GM18502 (cell line): Measurements from ENCODE around the gene PDGFC.

Source experiments
- ATAC-seq: cut with Tn5 transposase; IDR thresholded peaks from one replicate; pipeline ENCODE4 v1.9.1; 2021; ENCODE audit warnings: mild to moderate bottlenecking; ENCODE audit not compliant: unreplicated experiment, poor library complexity

The PDGFC gene

GRCh38 chr4:156792462-156793085 is 179.0 kb downstream of the PDGFC start:
- no peak for ATAC-seq

GRCh38 chr4:156790866-156791265 is 180.7 kb downstream of the PDGFC start:
- ATAC-seq, result no peak

- no peak for ATAC-seq
Measured at GRCh38 chr4:156788782-156789181, 182.8 kb downstream of the PDGFC start.

DNA sequence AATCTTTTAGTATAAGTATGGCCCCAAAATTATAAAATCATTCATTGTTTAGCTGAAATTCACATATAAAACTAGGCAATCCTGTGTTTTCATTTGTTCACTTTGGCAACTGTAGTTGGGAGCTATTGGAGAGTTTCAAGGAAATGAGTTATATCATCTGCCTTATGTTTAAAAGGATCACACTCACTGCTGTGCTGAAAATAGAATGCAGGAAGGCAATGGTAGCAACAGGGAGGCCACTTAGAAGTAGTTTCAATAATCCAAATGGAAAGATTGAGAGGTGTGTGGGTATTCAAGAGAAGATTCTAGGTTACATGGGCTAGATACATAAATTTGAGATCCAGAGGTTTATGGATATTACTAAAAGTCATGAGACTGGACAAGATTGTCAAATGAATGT is 184.9 kb downstream of the PDGFC start:
- no peak for ATAC-seq

DNA sequence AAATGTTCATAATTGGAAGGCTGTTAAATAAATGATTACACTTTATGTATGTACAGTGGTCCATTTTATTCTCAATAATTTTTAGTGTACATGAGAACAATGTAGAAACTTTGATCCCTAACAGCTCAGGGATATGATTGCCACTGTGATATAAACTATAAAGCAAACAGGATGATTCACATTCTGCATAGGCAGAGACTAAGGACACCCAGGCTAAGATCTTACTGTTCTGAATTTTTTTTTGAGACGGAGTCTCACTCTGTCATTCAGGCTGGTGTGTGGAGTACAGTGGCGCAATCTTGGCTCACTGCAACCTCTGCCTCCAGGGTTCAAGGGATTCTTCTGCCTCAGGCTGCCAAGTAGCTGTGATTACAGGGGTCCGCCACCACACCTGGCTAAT is 186.6 kb downstream of the PDGFC start:
- no peak for ATAC-seq

- no peak for ATAC-seq
Measured at GRCh38 chr4:156783966-156784365, 187.6 kb downstream of the PDGFC start.

- ATAC-seq, result no peak
Measured at GRCh38 chr4:156782491-156782890, 189.1 kb downstream of the PDGFC start.

DNA sequence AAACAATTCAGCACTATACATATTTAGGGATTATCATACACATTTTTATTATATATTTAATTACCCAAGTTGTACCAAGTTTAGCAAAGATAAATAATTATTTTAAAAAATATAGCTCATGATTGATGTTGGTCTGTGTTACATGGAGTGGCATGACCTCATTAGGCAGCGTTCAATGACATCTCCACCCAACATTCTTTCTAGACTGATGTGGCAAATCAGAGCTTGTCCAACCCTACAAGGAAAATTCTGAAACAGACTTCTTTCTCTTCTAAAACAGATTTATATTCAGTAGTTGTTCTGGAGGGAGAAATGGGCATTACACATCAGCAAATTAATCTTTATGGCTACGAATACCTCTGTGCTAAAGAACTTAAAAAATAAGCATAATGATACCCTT is 189.7 kb downstream of the PDGFC start:
- ATAC-seq, result no peak

GRCh38 chr4:156779774-156780173 is 191.8 kb downstream of the PDGFC start:
- no peak for ATAC-seq

GRCh38 chr4:156779042-156779441 is 192.6 kb downstream of the PDGFC start:
- no peak for ATAC-seq

- no peak for ATAC-seq
Measured at GRCh38 chr4:156778606-156779005, 193.0 kb downstream of the PDGFC start.

GRCh38 chr4:156778093-156778492 is 193.5 kb downstream of the PDGFC start:
- no peak for ATAC-seq

DNA sequence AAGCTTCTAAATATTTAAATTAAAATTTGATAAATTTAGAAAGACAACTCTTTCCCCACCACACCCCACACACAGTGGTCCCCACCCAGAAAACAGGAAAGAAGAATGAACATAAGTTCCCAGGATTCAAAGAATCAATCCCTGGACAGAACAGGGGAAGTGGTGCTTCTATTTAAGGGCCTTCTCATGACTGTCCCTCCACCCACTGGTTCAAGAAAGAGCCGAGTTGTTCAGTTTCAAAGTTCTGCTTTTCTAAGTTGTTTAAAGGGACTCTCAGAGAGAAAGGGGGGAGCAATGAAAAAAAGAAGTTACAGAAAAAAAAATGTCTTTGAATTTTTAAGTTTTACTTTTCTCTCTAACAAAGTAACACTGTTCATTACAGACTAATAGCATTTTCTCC is 195.8 kb downstream of the PDGFC start:
- no peak for ATAC-seq

- ATAC-seq, result no peak
Measured at GRCh38 chr4:156774422-156774821, 197.2 kb downstream of the PDGFC start.

GRCh38 chr4:156773648-156774357 is 197.8 kb downstream of the PDGFC start:
- ATAC-seq, result no peak

GRCh38 chr4:156771171-156771837 is 200.3 kb downstream of the PDGFC start:
- ATAC-seq, result no peak

- ATAC-seq, result no peak
Measured at GRCh38 chr4:156770140-156770539, 201.5 kb downstream of the PDGFC start.

GRCh38 chr4:156767911-156768415 is 203.6 kb downstream of the PDGFC start:
- ATAC-seq, result no peak

- no peak for ATAC-seq
Measured at GRCh38 chr4:156766846-156767245, 204.8 kb downstream of the PDGFC start.

DNA sequence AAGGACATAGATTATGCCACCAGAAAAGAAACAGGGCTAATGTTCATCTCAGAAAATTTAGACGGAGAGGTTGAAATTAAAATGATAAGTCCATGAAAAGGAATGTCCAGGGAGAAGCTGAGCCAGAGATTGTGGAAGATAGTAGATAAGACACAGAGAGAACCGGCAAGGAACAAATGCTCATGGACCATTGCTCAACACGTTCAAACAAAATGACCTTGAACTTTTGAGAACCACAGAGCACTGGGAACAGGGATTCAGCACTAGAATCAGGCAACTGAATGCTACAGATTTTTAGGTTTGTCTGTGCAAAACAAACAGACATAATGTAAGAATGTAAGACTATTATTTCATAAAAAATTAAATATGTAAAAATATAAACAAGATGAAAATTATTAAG is 206.3 kb downstream of the PDGFC start:
- ATAC-seq, result no peak

- ATAC-seq, result no peak
Measured at GRCh38 chr4:156764846-156765245, 206.8 kb downstream of the PDGFC start.
